GM18526 (cell line): ENCODE measurements around the gene ZFAND3.

Experiments used
- POLR2A ChIP-seq: IDR thresholded peaks from 3 replicates; pipeline ENCODE4 v1.6.1; 2011; ENCODE audit not compliant: insufficient read length; ENCODE audit errors: extremely low read depth

ZFAND3 gene

GRCh38 chr6:38035478-38035877 lies 216.0 kb downstream of the ZFAND3 start:
- no peak for TF ChIP-seq POLR2A

- no peak for TF ChIP-seq POLR2A
Measured at GRCh38 chr6:38039502-38039901, 220.0 kb downstream of the ZFAND3 start.

- TF ChIP-seq POLR2A, result no peak
Measured at GRCh38 chr6:38040254-38040653, 220.7 kb downstream of the ZFAND3 start.

GRCh38 chr6:38043259-38043753 lies 223.8 kb downstream of the ZFAND3 start:
- TF ChIP-seq POLR2A, result no peak

- no peak for TF ChIP-seq POLR2A
Measured at GRCh38 chr6:38045701-38046305, 226.3 kb downstream of the ZFAND3 start.

- TF ChIP-seq POLR2A, result no peak
Measured at GRCh38 chr6:38047562-38047961, 228.0 kb downstream of the ZFAND3 start.

GRCh38 chr6:38051819-38052434 lies 232.4 kb downstream of the ZFAND3 start:
- no peak for TF ChIP-seq POLR2A

GRCh38 chr6:38054527-38055202 lies 235.1 kb downstream of the ZFAND3 start:
- TF ChIP-seq POLR2A, result no peak

GRCh38 chr6:38055203-38055589 lies 235.7 kb downstream of the ZFAND3 start:
- TF ChIP-seq POLR2A, result no peak

- no peak for TF ChIP-seq POLR2A
Measured at GRCh38 chr6:38056361-38056760, 236.8 kb downstream of the ZFAND3 start.

- TF ChIP-seq POLR2A, result no peak
Measured at GRCh38 chr6:38057994-38058393, 238.5 kb downstream of the ZFAND3 start.

GRCh38 chr6:38062066-38062465 lies 242.5 kb downstream of the ZFAND3 start:
- no peak for TF ChIP-seq POLR2A

GRCh38 chr6:38063973-38064372 lies 244.4 kb downstream of the ZFAND3 start:
- no peak for TF ChIP-seq POLR2A

- TF ChIP-seq POLR2A, result no peak
Measured at GRCh38 chr6:38064431-38064830, 244.9 kb downstream of the ZFAND3 start.

- TF ChIP-seq POLR2A, result no peak
Measured at GRCh38 chr6:38065734-38066305, 246.3 kb downstream of the ZFAND3 start.
